Activated CD4-positive, CD25-positive, alpha-beta regulatory T cell (primary cell): ENCODE measurements around the gene NDN.
"Not testable (repeated sequence)": the region's sequence is repeated elsewhere in the genome, so short reads cannot be mapped to it uniquely, and the experiment has no call there.

ENCODE experiments used
- DNase-seq, 4 experiments: peaks; one replicate each; lab custom pipeline; 2025; lab: John Stamatoyannopoulos, UW

The NDN gene, protein sequence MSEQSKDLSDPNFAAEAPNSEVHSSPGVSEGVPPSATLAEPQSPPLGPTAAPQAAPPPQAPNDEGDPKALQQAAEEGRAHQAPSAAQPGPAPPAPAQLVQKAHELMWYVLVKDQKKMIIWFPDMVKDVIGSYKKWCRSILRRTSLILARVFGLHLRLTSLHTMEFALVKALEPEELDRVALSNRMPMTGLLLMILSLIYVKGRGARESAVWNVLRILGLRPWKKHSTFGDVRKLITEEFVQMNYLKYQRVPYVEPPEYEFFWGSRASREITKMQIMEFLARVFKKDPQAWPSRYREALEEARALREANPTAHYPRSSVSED

GRCh38 chr15:23687143-23687470, at the start of gene NDN:
TSS of gene NDN (minus strand) at chr15:23687305. CDS start at chr15:23687217, 88 bp downstream.
- no peak for DNase-seq

DNA sequence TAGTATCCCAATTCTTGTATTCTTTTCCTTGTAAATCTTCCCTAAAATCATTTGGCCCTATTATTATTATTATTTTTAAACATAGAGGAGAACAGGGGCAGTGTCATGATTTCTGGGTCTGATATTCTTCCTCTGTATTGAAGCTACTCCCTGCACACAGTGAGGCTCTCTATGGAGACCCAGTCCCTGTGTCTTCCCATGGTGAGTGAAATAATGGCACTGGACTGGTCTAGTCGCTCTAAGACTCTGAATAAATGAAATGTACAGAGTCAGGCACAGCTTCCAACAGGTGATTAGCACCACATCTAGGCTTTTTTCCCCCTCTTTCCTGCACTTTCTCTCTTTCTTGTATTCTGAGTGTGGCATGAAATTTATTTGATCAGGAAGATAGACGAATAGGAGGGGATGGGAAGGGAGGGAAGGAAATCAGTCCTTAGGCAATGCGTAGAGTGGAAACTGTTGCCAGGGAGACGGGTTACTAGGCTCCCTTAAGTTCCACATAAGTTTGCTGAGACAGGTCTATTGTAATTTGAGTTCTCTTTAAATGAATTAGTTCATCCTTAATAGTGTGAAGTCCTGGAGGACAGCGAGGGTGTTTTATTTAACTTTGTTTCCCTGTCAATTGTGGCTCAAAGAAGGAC, 49.0 kb upstream of the NDN start:
- no peak for DNase-seq

- DNase-seq = no peak
These were observed 47.8 kb upstream of the NDN start for GRCh38 chr15:23734862-23735261.

DNA sequence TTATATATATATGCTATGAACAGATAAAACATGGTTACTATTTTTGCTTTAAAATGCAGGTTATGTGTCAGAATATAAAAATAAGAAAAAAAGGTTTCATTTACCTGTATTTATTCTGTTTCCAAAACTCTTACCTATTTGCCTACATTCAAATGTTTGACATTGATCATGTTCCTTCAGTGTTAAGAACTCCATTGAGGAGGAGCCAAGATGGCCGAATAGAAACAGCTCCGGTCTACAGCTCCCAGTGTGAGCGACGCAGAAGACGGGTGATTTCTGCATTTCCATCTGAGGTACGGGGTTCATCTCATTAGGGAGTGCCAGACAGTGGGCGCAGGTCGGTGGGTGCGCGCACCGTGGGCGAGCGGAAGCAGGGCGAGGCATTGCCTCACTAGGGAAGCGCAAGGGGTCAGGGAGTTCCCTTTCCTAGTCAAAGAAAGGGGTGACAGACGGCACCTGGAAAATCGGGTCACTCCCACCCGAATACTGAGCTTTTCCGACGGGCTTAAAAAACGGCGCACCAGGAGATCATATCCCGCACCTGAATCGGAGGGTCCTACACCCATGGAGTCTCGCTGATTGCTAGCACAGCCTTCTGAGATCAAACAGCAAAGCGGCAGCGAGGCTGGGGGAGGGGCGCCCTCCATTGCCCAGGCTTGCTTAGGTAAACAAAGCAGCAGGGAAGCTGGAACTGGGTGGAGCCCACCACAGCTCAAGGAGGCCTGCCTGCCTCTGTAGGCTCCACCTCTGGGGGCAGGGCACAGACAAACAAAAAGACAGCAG, 27.0 kb upstream of the NDN start:
- not testable (repeated sequence) for DNase-seq

DNA sequence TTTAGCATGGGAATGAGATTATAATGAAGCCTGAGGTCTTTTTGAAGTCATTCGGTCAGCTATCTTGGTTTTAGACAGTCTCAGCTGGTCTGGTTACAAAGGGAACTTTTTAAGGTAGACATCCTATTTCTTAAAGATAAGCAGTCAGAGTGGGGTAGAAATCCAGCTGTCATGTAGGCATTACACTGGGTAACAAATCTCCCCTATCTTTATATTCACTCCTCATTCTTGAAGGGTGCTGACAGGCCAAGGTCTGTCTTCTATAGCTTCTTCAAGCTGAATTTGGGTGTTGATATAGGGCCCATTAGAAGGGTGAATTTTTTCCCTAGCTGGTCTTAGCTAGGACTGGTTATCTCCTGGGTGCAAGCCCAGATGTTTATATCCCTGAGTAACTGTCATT, 21.2 kb upstream of the NDN start:
- no peak for DNase-seq

- DNase-seq = no peak
These were observed 8.2 kb upstream of the NDN start for GRCh38 chr15:23695282-23695681.

DNA sequence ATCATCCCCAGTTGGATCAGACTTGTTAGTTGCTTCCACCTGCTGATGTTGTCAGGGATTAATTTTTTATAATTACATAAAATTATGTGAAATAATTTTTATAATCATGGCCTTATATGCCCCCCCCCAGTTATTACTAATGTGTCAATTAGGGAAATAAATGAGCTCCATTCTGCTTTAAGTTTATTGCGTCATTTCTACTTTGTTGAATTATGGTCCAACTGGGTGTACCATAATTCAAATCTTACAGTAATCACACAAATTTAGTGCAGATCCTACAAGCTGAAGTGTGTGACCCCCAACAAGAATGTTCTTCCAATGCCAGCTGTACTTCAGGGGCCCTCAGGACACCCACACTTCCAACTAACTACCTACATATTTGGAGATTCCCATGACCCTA, 7.5 kb upstream of the NDN start:
- no peak for DNase-seq

DNA sequence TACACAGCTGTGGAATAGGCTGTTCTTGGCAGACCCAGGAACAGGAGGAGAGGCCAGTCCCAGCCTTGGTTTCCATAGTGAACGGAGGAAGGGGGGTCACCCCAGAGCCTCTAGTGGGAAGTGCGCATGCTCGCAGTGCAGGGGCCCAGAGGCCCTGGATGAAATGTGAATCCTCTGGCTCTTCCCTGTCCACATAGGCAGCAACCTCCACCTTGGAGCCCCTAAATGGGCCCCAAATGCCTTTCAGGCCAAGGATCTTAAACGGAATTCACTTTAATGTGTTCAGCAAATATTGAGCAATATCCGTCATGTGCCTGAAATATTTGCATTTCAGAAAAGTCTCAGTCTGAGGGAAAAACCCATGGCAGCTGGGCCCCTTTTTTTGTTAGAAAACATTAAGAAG, 3.3 kb upstream of the NDN start:
- DNase-seq = no peak

DNA sequence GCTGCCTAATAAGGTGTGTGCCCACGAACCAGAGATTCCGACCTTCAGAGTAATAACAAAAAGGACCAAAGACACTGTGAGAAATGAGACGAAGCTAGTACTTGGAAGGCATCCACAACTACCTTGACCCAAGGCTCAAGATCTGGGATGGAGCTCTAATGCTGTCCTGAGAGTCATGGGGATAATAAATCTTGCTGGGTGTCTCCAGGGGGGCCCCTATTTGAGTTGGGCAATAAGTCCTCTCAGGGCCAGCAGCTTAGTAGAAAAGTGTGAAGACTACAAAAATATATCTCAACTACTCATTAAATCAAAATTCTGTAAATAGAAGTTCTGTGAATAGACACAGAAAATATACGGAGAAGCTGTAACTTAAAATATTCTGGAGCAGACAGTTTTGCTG, 2.9 kb upstream of the NDN start:
- DNase-seq = no peak

DNA sequence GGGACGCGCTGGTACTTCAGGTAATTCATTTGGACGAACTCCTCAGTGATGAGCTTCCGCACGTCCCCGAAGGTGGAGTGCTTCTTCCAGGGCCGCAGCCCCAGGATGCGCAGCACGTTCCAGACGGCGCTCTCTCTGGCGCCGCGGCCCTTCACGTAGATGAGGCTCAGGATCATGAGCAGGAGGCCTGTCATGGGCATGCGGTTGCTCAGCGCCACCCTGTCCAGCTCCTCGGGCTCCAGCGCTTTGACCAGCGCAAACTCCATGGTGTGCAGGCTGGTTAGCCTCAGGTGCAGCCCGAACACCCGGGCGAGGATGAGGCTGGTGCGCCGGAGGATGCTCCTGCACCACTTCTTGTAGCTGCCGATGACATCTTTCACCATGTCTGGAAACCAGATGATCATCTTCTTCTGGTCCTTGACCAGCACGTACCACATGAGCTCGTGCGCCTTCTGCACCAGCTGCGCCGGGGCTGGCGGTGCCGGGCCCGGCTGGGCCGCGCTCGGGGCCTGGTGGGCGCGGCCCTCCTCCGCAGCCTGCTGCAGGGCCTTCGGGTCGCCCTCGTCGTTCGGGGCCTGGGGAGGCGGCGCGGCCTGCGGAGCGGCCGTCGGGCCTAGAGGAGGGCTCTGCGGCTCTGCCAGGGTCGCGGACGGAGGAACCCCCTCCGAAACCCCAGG, 501 bp downstream of the NDN start:
- no peak for DNase-seq

DNA sequence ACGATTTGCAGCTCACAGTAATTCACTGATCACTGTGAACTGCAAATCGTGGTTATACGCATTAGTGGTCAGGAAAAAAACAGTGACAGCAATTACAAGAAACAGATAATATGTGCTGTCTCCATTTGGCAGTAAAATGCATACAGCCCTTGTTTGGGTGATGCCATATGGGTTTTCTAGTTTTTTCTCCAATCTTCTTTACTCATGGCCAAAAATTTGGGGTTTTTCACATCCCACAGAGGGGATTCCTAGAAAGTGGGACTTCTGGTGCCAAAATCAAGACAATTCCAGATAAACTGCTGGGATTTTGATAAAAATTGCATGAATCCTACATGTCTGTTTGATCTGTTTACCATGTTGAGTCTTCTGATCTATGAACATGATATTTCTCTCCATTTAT, 15.6 kb downstream of the NDN start:
- DNase-seq = no peak

GRCh38 chr15:23670970-23671369, 16.1 kb downstream of the NDN start:
- no peak for DNase-seq

DNA sequence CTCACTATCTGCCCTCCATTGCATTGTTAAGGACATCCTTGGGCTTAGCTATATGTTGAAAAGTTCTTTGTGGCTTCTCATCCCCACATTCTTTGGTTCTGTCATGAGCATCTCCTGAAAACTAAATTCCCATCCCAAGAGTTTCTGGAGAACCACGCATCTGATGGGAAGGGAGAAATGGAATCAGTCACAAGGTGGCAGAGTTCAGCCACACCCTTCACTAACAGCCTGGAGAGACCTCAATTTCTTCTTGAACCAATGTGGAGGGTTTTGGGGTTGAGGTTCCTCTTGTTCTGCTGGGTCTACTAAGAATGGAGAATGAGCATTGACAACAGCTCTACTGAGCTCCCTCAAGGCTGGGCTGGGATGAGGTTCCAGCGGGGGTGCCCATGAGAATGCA, 23.9 kb downstream of the NDN start:
- no peak for DNase-seq

- DNase-seq = no peak
These were observed 38.1 kb downstream of the NDN start for GRCh38 chr15:23648920-23649515.

- no peak for DNase-seq
These were observed 39.4 kb downstream of the NDN start, which contains the start of gene MAGEL2 for GRCh38 chr15:23647421-23648370. TSS of gene MAGEL2 (minus strand) at chr15:23647867. CDS start at chr15:23647742, 125 bp downstream.

DNA sequence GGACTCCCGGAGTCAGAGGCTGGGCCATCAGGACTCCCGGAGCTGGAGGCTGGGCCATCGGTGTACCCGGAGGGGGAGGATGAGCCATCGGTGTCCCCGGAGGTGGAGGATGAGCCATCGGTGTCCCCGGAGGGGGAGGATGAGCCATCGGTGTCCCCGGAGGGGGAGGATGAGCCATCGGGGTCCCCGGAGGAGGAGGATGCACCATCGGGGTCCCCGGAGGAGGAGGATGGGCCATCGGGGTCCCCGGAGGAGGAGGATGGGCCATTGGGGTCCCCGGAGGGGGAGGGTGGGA, 40.2 kb downstream of the NDN start:
- no peak for DNase-seq

- DNase-seq = no peak
These were observed 40.7 kb downstream of the NDN start for GRCh38 chr15:23646165-23647000.

- DNase-seq = no peak
These were observed 41.5 kb downstream of the NDN start for GRCh38 chr15:23645371-23646164.

DNA sequence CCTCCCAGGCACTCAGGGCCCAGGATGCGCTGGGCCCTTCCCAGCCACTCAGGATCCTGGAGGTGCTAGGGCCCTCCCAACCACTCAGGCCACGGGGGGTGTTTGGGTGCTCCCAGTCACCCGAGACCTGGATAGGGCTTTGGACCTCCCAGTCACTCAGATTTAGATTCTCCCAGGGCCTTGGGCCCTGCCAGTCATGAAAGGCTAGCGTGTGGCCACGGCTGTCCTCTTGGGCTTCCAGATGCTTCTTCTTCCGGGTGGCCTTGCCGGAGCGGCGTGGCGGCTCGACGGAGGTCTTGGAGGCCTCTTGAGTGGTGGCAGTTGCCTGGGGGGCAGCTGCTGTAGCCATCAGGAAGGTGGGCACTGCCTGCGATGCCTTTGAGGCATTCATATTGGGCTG, 42.3 kb downstream of the NDN start:
- DNase-seq = no peak
